ENCODE results near the gene TSC22D1. TPM values are rescaled to one million over a fixed set of nuclear protein-coding genes. Genes with fewer than 3 reads are reported as not detected.

The TSC22D1 gene
- total RNA-seq, 1 experiment from 2014 or later = 72.5 TPM

DNA sequence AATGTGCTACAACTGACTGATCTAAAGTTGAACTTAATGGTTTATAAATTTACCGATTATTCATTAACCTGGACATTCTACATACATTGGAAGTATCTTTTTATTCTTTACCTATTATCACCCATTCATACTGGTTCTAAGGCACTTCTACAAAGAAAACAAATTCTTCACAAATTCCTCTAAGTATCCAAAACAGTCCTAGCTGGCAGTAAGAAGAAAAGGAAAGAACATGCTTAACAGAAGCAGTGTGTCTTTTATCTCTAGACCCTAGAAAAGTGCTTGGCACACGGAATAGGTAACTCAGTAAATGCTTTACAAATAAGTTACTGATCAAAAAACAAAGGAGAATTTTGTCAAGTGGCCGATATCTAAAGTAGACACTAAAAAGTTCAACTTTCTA lies 32.8 kb downstream of the TSC22D1 start:
- ChIA-PET CTCF (interaction anchor here (1.1 to 2.1 kb wide), 3 partner anchors 31 to 275 kb away, joined by 3 to 9 read pairs (median 5); no protein-coding TSS in a partner anchor), POLR2A (no interaction called here)
- H3K4me1 Mint-ChIP-seq = peaks cover 13% of the 10 kb centered on the region
- no peaks in the 10 kb centered on the region for H3K9me3 Mint-ChIP-seq
- DNase-seq (ENCODE audit: low spot score) (no peak), ATAC-seq (no peak)
- no peak overlapping the region for H3K27ac Mint-ChIP-seq
- TF ChIP-seq TEAD1 (CRISPR knock-in tag; IDR thresholded peaks at IDR 0.05) (no peak), ZNF138 (CRISPR knock-in tag; conservative IDR thresholded peaks at IDR 0.05) (no peak), ZNF396 (CRISPR knock-in tag; IDR thresholded peaks at IDR 0.05; ENCODE audit: borderline replicate concordance) (no peak), MXD4 (CRISPR knock-in tag; IDR thresholded peaks at IDR 0.05; ENCODE audit: borderline replicate concordance) (no peak), ZNF416 (CRISPR knock-in tag; IDR thresholded peaks at IDR 0.05) (no peak)
- TF ChIP-seq, protein P1, sequence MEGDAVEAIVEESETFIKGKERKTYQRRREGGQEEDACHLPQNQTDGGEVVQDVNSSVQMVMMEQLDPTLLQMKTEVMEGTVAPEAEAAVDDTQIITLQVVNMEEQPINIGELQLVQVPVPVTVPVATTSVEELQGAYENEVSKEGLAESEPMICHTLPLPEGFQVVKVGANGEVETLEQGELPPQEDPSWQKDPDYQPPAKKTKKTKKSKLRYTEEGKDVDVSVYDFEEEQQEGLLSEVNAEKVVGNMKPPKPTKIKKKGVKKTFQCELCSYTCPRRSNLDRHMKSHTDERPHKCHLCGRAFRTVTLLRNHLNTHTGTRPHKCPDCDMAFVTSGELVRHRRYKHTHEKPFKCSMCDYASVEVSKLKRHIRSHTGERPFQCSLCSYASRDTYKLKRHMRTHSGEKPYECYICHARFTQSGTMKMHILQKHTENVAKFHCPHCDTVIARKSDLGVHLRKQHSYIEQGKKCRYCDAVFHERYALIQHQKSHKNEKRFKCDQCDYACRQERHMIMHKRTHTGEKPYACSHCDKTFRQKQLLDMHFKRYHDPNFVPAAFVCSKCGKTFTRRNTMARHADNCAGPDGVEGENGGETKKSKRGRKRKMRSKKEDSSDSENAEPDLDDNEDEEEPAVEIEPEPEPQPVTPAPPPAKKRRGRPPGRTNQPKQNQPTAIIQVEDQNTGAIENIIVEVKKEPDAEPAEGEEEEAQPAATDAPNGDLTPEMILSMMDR (IDR thresholded peaks at IDR 0.05) = no peak
- TF ChIP-seq, protein P2, sequence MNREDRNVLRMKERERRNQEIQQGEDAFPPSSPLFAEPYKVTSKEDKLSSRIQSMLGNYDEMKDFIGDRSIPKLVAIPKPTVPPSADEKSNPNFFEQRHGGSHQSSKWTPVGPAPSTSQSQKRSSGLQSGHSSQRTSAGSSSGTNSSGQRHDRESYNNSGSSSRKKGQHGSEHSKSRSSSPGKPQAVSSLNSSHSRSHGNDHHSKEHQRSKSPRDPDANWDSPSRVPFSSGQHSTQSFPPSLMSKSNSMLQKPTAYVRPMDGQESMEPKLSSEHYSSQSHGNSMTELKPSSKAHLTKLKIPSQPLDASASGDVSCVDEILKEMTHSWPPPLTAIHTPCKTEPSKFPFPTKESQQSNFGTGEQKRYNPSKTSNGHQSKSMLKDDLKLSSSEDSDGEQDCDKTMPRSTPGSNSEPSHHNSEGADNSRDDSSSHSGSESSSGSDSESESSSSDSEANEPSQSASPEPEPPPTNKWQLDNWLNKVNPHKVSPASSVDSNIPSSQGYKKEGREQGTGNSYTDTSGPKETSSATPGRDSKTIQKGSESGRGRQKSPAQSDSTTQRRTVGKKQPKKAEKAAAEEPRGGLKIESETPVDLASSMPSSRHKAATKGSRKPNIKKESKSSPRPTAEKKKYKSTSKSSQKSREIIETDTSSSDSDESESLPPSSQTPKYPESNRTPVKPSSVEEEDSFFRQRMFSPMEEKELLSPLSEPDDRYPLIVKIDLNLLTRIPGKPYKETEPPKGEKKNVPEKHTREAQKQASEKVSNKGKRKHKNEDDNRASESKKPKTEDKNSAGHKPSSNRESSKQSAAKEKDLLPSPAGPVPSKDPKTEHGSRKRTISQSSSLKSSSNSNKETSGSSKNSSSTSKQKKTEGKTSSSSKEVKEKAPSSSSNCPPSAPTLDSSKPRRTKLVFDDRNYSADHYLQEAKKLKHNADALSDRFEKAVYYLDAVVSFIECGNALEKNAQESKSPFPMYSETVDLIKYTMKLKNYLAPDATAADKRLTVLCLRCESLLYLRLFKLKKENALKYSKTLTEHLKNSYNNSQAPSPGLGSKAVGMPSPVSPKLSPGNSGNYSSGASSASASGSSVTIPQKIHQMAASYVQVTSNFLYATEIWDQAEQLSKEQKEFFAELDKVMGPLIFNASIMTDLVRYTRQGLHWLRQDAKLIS (CRISPR knock-in tag; IDR thresholded peaks at IDR 0.05; ENCODE audit: borderline replicate concordance) = no peak
- TF ChIP-seq, protein P3, sequence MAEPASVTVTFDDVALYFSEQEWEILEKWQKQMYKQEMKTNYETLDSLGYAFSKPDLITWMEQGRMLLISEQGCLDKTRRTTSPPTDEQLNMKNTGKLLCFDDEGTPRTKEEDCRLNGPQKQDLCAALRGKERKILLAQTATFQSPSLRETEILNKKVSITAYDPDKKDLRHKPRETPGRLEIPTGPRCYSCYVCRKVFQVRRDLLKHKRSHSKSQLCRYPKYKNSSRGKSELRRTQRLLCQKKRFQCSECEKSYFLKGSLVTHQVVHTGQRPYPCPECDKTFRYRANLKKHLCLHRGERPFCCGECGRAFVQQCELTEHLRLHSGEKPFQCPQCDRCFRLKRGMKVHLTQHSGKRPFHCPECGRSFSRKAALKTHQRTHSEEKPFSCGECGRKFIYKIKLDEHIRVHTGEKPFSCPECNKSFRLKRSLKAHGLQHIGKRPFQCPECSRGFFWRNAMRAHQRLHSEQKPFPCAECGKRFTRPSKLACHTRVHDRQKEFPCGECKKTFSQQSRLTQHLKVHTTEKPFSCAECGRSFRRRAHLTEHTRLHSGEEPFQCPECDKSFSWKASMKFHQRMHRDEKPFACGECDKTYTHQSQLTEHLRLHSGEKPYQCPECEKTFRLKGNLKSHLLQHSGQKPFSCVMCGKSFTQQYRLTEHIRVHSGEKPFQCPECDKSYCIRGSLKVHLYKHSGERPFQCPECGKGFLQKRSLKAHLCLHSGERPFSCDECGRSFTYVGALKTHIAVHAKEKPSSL (CRISPR knock-in tag; conservative IDR thresholded peaks at IDR 0.05) = no peak
- H3K36me3 Mint-ChIP-seq = no peaks in the 10 kb centered on the region
- no peaks in the 10 kb centered on the region for H3K27me3 Mint-ChIP-seq (ENCODE audit: low read depth)
- H3K4me3 Mint-ChIP-seq = no peak overlapping the region

DNA sequence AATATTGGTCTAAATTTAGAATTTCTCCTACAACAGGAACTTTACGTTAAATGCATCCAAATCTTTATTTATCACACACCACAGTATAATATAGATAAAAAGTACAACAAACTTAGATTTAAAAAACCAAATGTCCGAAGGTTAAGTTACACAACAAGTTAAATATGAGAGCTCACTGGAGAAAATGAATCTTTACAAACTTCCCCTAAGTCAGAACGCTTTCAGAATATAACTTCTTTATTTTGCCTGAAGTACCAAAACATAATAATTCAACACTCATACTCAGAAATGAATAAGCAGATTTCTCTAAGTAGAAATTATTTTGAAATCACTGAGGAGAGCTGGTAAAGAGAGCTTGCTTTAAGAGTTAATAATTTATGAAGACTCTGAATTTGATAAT lies 33.8 kb downstream of the TSC22D1 start:
- ChIA-PET CTCF (interaction anchor here (1.8 kb wide), 1 partner anchor 32 kb away, joined by 5 read pairs; no protein-coding TSS in a partner anchor), POLR2A (no interaction called here)
- H3K27ac Mint-ChIP-seq = peak overlapping the region; percentile 72; the same call in 1 of the 2 replicates

More for the DNA sequence above, 33.8 kb downstream of the TSC22D1 start:
- Mint-ChIP-seq H3K4me1 (peaks cover 13% of the 10 kb centered on the region), H3K9me3 (no peaks in the 10 kb centered on the region), H3K27me3 (ENCODE audit: low read depth) (no peaks in the 10 kb centered on the region), H3K36me3 (0 out of 2 replicates have a peak, but pooled peaks cover 2% of the 10 kb centered on the region), H3K4me3 (no peak overlapping the region)
- no peak for ATAC-seq
- no peak for DNase-seq (ENCODE audit: low spot score)
- TF ChIP-seq STAT6 (CRISPR knock-in tag; conservative IDR thresholded peaks at IDR 0.05; ENCODE audit: low read depth) (no peak), NFYB (CRISPR knock-in tag; conservative IDR thresholded peaks at IDR 0.05; ENCODE audit: low read depth) (no peak), MXD4 (CRISPR knock-in tag; IDR thresholded peaks at IDR 0.05; ENCODE audit: borderline replicate concordance) (no peak)

All from WTC11 (cell line).